ENCODE data around the gene EFCAB13. TPM values are rescaled to one million over a fixed set of nuclear protein-coding genes. Genes with fewer than 3 reads are reported as not detected.
"Not testable (repeated sequence)": the region's sequence is repeated elsewhere in the genome, so short reads cannot be mapped to it uniquely, and the experiment has no call there.

EFCAB13 gene
- total RNA-seq, 2 experiments from 2014 or later, result 12.2 to 13.2 TPM

DNA sequence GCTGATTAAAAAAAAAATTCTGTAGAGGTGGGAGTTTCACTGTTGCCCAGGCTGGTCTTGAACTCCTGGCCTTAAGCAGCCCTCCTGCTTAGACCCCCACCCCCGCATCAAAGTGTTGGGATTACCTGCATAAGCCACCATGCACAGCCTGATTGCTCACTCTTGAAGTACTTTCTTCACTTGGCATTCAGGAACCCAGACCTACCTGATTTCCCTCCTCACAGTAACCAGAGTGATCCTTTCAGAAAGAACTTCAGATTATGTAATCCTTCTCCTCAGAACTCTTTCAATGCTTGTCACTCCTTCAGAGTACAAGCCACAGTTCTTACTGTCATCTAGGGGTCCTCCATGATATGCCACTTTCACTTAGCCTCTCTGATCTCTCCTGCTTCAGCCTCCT, 1.4 kb downstream of the EFCAB13 start:
- DNase-seq, result no peak
- no peak for ATAC-seq (ENCODE audit: low read depth)
- peaks cover 17% of the 10 kb centered on the region for H3K4me1 Mint-ChIP-seq
- peaks cover 13% of the 10 kb centered on the region for H3K27me3 Mint-ChIP-seq
- peaks cover 5% of the 10 kb centered on the region for H3K9me3 Mint-ChIP-seq
- peak overlapping the region; percentile 33 for H3K27ac Mint-ChIP-seq
- peak overlapping the region; percentile 99 for H3K4me3 Mint-ChIP-seq
- POLR2A ChIA-PET, result interaction anchor here (1.0 to 1.8 kb wide), 4 partner anchors 105 to 324 kb away, joined by 3 to 10 read pairs (median 6); partner anchors contain the start of genes CDC27 and KPNB1
- peaks cover 2% of the 10 kb centered on the region for H3K36me3 Mint-ChIP-seq

DNA sequence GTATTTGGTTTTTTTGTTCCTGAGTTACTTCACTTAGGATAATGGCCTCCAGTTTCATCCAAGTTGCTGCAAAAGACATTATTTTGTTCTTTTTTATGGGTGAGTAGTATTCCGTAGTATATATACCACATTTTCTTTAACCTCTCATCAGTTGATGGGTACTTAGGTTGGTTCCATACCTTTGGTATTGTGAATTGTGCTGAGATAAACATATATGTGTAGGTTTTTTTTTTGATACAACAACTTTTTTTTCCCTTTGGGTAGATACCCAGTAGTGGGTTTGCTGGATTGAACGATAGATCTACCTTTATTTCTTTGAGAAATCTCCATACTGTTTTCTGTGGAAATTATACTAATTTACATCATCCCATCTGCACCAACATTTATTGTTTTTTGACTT, 6.8 kb downstream of the EFCAB13 start:
- POLR2A ChIA-PET, result no interaction called here
- ATAC-seq (ENCODE audit: low read depth) (no peak), DNase-seq (no peak)
- H3K4me1 Mint-ChIP-seq, result peaks cover under 1% of the 10 kb centered on the region
- no peak overlapping the region for H3K4me3 Mint-ChIP-seq
- H3K9me3 Mint-ChIP-seq, result no peaks in the 10 kb centered on the region
- no peak overlapping the region for H3K27ac Mint-ChIP-seq
- peaks cover 19% of the 10 kb centered on the region for H3K36me3 Mint-ChIP-seq
- H3K27me3 Mint-ChIP-seq, result no peaks in the 10 kb centered on the region

DNA sequence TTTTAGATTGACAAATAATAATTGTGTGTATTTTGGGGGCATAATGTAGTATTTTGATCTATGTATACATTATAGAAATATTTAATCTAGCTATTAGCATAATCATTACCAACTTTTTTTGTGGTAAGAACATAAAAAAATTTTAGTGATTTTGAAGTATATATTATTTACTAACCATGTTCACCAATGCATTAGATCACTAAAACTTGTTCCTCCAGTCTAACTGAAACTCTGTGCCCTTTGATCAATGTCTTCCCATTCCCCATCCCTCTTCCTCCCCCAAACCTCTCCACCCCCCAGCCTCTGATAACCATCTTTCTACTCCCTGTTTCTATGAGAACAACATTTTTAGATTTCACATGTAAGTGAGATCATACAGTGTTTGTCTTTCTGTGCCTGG, 8.5 kb downstream of the EFCAB13 start:
- POLR2A ChIA-PET, result no interaction called here
- Mint-ChIP-seq H3K9me3 (no peaks in the 10 kb centered on the region), H3K4me1 (no peaks in the 10 kb centered on the region), H3K27ac (no peak overlapping the region), H3K4me3 (no peak overlapping the region), H3K36me3 (peaks cover 19% of the 10 kb centered on the region), H3K27me3 (no peaks in the 10 kb centered on the region)
- DNase-seq (no peak), ATAC-seq (ENCODE audit: low read depth) (no peak)

DNA sequence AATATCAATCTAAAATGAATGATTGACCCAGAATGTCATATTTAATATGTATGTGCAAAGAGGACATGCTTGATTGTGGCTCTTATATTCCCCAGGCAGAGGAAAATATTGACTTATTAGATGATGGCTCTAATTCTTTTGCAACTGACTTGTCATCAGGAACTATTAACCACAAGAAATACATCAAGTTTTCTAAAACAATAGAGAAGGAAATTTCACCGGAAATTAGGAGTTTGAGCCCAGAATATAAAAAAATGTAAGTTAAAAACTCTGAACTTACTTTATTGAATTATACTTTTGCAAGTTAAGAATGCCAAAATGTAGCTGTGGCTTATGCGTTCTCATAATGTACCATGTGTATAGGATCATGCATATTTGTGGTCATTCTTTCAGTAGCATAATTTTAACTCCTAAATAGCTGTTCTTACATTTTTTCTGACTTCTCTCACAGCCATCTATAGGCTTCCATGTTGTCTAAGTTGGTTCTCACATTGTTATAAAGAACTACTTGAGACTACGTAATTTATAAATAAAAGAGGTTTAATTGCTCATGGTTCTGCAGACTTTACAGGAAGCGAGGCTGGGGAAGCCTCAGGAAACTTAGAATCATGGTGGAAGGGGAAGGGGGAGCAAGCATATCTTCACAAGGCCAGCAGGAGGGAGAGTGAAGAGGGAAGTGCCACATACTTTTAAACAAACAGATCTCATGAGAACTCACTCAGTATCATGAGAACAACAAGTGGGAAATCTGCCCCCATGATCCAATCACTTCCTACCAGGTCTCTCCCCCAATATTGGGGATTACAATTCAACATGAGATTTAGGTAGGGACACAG, 11.6 kb downstream of the EFCAB13 start:
- Mint-ChIP-seq H3K36me3 (peaks cover 20% of the 10 kb centered on the region), H3K27me3 (no peaks in the 10 kb centered on the region), H3K4me1 (no peaks in the 10 kb centered on the region), H3K27ac (no peak overlapping the region), H3K9me3 (no peaks in the 10 kb centered on the region), H3K4me3 (no peak overlapping the region)
- POLR2A ChIA-PET, result no interaction called here
- DNase-seq (no peak), ATAC-seq (ENCODE audit: low read depth) (no peak)

DNA sequence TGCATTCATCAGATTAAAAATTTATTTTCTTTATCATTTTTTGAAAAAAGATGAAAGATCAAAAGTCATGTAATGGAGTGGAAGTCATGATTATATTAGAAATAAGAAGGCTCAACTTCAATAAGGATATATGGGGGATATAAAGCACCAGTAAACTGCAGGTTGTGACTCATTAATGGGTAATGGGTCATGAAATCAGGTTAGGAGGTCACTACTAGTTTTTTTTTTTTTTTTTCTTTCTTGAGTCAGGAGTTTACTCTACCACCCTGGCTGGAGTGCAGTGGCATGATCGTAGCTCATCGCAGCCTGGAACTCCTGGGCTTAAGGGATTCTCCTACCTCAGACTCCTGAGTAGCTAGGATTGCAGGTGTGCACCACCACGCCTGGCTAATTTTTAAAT, 14.3 kb downstream of the EFCAB13 start:
- POLR2A ChIA-PET, result no interaction called here
- H3K4me3 Mint-ChIP-seq, result no peak overlapping the region
- H3K36me3 Mint-ChIP-seq, result peaks cover 18% of the 10 kb centered on the region
- no peak overlapping the region for H3K27ac Mint-ChIP-seq
- H3K4me1 Mint-ChIP-seq, result peaks cover 2% of the 10 kb centered on the region
- no peaks in the 10 kb centered on the region for H3K27me3 Mint-ChIP-seq
- DNase-seq (no peak), ATAC-seq (ENCODE audit: low read depth) (no peak)
- H3K9me3 Mint-ChIP-seq, result no peaks in the 10 kb centered on the region

DNA sequence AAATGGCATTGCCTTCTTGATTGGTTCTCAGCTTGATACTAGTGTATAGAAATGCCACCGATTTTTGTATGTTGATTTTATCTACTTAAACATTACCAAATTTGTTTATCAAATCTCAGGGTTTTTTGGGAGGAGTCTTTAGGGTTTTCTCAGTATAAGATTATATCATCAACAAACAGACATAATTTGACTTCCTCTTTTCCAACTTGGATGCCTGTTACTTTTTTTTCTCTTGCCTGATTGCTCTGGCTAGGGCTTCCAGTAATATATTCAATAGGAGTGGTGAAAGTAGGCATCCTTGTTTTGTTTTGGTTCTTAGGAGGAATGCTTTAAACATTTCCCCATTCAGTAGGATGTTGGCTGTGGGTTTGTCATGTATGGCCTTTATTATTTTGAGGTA, 29.1 kb downstream of the EFCAB13 start:
- Mint-ChIP-seq H3K9me3 (peaks cover 5% of the 10 kb centered on the region), H3K36me3 (peaks cover 7% of the 10 kb centered on the region), H3K4me3 (no peak overlapping the region), H3K27me3 (no peaks in the 10 kb centered on the region), H3K4me1 (peaks cover 5% of the 10 kb centered on the region), H3K27ac (no peak overlapping the region)
- DNase-seq (no peak), ATAC-seq (ENCODE audit: low read depth) (no peak)
- POLR2A ChIA-PET, result no interaction called here

DNA sequence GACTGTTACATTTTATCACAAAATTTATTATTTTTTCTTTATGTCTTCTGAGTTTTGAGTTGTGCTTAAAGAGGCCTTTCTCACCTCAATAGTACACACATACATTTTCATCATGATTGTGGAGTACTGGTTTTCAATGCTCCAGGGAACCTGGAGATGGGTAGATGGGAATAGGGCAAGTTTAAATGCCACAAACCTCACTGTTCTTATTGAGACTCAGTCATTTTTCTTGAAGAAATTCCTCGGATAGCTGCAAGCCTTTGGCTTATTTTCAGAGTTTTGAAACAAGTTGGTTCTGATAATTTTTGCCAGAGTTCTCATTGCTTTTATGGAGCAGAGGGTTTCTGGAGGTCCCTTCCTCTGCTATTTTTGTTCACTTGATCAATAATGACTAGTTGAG, 34.9 kb downstream of the EFCAB13 start:
- Mint-ChIP-seq H3K27ac (no peak overlapping the region), H3K4me1 (peaks cover 5% of the 10 kb centered on the region), H3K9me3 (peaks cover 5% of the 10 kb centered on the region), H3K4me3 (no peak overlapping the region), H3K36me3 (peaks cover 8% of the 10 kb centered on the region), H3K27me3 (no peaks in the 10 kb centered on the region)
- ATAC-seq (ENCODE audit: low read depth) (no peak), DNase-seq (no peak)
- POLR2A ChIA-PET, result no interaction called here

DNA sequence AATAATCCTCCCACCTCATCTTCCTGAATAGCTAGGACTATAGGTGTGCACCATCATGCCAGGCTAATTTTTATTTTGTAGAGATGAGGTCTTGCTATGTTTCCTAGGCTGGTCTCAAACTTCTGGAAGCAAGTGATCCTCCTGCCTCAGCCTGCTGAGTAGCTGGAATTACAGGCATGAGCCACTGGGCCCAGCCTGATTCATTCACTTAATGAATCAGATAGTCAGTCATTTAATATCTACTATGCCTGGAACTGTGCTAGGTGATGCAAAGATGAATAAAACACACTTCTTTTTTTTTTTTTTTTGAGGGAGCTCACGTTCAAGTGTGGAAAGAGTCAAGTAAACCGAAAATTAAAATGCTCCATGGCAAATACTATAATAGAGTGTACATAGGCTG, 39.4 kb downstream of the EFCAB13 start:
- Mint-ChIP-seq H3K27ac (no peak overlapping the region), H3K4me3 (no peak overlapping the region), H3K36me3 (peaks cover 2% of the 10 kb centered on the region), H3K9me3 (no peaks in the 10 kb centered on the region), H3K27me3 (no peaks in the 10 kb centered on the region), H3K4me1 (no peaks in the 10 kb centered on the region)
- no peak for ATAC-seq (ENCODE audit: low read depth)
- POLR2A ChIA-PET, result no interaction called here
- no peak for DNase-seq

DNA sequence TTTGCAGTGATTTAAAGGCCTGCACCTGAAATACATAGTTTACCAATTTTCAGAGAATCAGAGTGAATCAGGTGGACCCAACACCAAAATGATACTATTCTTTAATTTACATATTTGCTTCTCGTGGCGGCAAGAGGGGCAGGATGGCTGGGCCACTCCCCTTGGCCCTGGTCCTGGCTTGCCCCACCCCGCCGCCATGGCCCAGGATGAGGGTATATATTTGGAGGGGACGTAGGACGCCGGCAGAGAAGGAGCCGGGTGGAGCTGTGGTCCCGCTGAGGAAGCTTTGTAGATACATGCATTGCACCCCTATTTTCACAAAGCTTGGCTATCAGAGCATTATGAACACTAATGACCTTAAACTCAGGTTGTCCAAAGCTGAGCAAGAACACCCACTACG, 43.5 kb downstream of the EFCAB13 start:
- no peaks in the 10 kb centered on the region for H3K4me1 Mint-ChIP-seq
- no peak overlapping the region for H3K27ac Mint-ChIP-seq
- no peak for ATAC-seq (ENCODE audit: low read depth)
- peaks cover 2% of the 10 kb centered on the region for H3K36me3 Mint-ChIP-seq
- H3K27me3 Mint-ChIP-seq, result peaks cover 2% of the 10 kb centered on the region
- POLR2A ChIA-PET, result no interaction called here
- no peak overlapping the region for H3K4me3 Mint-ChIP-seq
- H3K9me3 Mint-ChIP-seq, result peaks cover 5% of the 10 kb centered on the region
- DNase-seq, result no peak

DNA sequence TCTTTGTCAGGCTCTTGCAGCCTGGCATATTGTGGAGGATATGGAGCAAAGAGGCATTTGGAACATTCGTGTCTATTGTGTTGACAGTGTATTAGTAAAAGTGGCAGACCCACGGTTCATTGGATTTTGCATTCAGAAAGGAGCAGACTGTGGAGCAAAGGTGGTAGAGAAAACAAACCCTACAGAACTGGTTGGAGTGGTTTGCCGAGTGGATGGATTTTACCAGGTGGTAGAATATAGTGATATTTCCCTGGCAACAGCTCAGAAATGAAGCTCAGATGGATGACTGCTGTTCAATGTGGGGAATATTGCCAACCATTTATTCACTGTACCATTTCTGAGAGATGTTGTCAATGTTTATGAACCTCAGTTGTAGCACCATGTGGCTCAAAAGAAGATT, 44.5 kb downstream of the EFCAB13 start:
- Mint-ChIP-seq H3K4me3 (no peak overlapping the region), H3K36me3 (peaks cover 7% of the 10 kb centered on the region), H3K9me3 (peaks cover 6% of the 10 kb centered on the region), H3K27me3 (peaks cover 2% of the 10 kb centered on the region), H3K27ac (no peak overlapping the region), H3K4me1 (no peaks in the 10 kb centered on the region)
- DNase-seq (no peak), ATAC-seq (ENCODE audit: low read depth) (no peak)
- POLR2A ChIA-PET, result no interaction called here

DNA sequence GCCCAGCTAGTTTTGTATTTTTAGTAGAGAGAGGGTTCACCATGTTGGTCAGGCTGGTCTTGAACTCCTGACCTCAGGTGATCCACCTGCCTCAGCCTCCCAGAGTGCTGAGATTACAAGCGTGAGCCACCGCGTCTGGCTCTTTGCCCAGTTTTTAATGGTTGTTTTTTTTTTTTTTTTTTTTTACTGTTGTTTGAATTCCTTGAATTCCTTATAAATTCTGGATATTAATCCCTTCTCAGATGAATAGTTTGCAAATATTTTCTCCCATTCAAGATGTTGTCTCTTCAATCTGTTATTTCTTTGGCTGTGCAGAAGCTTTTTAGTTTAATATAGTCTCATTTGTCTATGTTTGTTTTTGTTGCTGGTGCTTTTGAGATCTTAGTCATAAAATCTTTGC, 47.1 kb downstream of the EFCAB13 start:
- not testable (repeated sequence) for DNase-seq; ATAC-seq (ENCODE audit: low read depth); H3K4me3 Mint-ChIP-seq; H3K27me3 Mint-ChIP-seq; H3K27ac Mint-ChIP-seq; H3K9me3 Mint-ChIP-seq; H3K4me1 Mint-ChIP-seq
- H3K36me3 Mint-ChIP-seq, result peaks cover 12% of the 10 kb centered on the region
- POLR2A ChIA-PET, result interaction anchor here (0.7 kb wide), 2 partner anchors 33 to 247 kb away, joined by 3 to 7 read pairs; no protein-coding TSS in a partner anchor

DNA sequence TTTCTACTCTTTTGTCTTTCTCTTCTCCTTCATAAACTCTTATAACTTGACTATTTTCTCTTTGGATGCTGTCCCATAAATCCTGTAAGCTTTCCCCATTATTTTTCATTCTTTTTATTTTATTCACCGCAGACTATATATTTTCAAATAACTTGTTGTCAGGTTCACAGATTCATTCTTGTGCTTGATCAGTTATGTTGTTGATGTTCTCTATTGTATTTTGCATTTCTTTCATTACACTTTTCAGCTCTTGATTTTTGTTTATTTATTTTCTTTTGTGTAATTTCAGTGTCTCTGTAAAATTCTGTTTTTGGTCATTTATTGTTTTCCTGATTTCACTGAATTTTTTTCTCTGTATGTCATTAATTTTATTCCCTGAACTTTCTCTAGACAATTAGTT, 49.2 kb downstream of the EFCAB13 start:
- ATAC-seq (ENCODE audit: low read depth) (no peak), DNase-seq (no peak)
- H3K4me1 Mint-ChIP-seq, result no peaks in the 10 kb centered on the region
- POLR2A ChIA-PET, result no interaction called here
- H3K4me3 Mint-ChIP-seq, result no peak overlapping the region
- H3K9me3 Mint-ChIP-seq, result peaks cover 6% of the 10 kb centered on the region
- peaks cover 2% of the 10 kb centered on the region for H3K27me3 Mint-ChIP-seq
- H3K27ac Mint-ChIP-seq, result no peak overlapping the region
- H3K36me3 Mint-ChIP-seq, result peaks cover 12% of the 10 kb centered on the region

DNA sequence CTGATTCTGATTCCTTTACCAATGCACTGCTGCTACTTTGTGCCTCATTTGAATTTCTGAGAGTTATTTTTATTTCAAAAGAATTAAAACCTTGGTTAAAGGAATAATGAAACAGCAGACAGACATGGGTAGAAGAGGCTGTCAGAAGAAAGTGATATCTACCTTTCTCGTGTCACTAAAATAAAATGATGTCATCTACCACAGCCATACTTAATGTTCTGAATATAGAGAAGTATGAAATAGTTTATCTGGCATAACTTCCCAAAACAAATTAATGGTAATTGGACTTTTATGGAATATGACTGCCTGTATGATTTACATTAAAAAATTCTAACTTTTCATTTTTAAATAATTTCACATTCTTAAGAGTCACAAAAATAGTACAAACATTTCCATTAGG, 52.5 kb downstream of the EFCAB13 start:
- Mint-ChIP-seq H3K4me1 (no peaks in the 10 kb centered on the region), H3K36me3 (peaks cover 12% of the 10 kb centered on the region), H3K9me3 (peaks cover 3% of the 10 kb centered on the region), H3K27me3 (no peaks in the 10 kb centered on the region), H3K27ac (no peak overlapping the region), H3K4me3 (no peak overlapping the region)
- POLR2A ChIA-PET, result no interaction called here
- ATAC-seq (ENCODE audit: low read depth), result no peak
- DNase-seq, result no peak

DNA sequence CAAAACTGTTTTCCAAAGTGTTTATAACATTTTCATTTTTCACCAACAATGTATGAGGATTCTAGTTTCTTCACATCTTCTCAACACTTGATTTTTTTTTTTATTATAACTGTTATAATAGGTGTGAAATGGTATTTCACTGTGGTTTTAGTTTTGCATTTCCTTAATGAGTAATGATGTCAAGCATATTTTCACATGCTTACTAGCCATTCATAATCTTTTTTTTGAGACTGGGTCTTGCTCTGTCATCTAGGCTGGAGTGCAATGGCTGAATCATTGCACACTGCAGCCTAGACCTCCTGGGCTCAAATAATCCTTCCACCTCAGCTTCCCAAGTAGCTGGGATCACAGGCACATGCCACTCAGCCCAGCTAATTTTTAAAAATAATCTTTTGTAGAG, 65.1 kb downstream of the EFCAB13 start:
- peaks cover 2% of the 10 kb centered on the region for H3K27me3 Mint-ChIP-seq
- no peak for ATAC-seq (ENCODE audit: low read depth)
- no peaks in the 10 kb centered on the region for H3K4me1 Mint-ChIP-seq
- H3K4me3 Mint-ChIP-seq, result no peak overlapping the region
- peaks cover 17% of the 10 kb centered on the region for H3K36me3 Mint-ChIP-seq
- no peak for DNase-seq
- no peak overlapping the region for H3K27ac Mint-ChIP-seq
- POLR2A ChIA-PET, result no interaction called here
- peaks cover 6% of the 10 kb centered on the region for H3K9me3 Mint-ChIP-seq
